Measurements from ENCODE around the gene UHRF1. TPM values are rescaled to one million over a fixed set of nuclear protein-coding genes. Genes with fewer than 3 reads are reported as not detected.

Gene UHRF1
- polyA plus RNA-seq, 3 donors from 2014 or later, result 0.91 to 5.1 TPM; not detected in 1

GRCh38 chr19:5003781-5004180, 94.5 kb downstream of the UHRF1 start:
- H3K27me3 Mint-ChIP-seq (ENCODE audit: low read depth in 3 of 3), result peaks cover 1 to 3% (median 2%) of the 10 kb centered on the region in 3 donors
- H3K4me3 Mint-ChIP-seq, result no peak overlapping the region
- no peaks in the 10 kb centered on the region for H3K9me3 Mint-ChIP-seq
- H3K36me3 Mint-ChIP-seq, result peaks cover 0 to 4% (median 0%) of the 10 kb centered on the region in 3 donors
- H3K4me1 Mint-ChIP-seq, result peaks cover 22 to 39% of the 10 kb centered on the region in 2 donors
- no peak for DNase-seq
- peak overlapping the region in 2 of 6 donors; percentile 20 to 25 for H3K27ac Mint-ChIP-seq

- DNase-seq, result no peak
- peaks cover 24 to 34% of the 10 kb centered on the region in 2 donors for H3K4me1 Mint-ChIP-seq
- peaks cover 0 to 4% (median 0%) of the 10 kb centered on the region in 3 donors for H3K36me3 Mint-ChIP-seq
- H3K27me3 Mint-ChIP-seq (ENCODE audit: low read depth in 3 of 3), result peaks cover 1 to 3% (median 2%) of the 10 kb centered on the region in 3 donors
- H3K27ac Mint-ChIP-seq, result no peak overlapping the region
- H3K9me3 Mint-ChIP-seq, result no peaks in the 10 kb centered on the region
- H3K4me3 Mint-ChIP-seq, result no peak overlapping the region
Measured at GRCh38 chr19:5005096-5005495, 95.8 kb downstream of the UHRF1 start.

- DNase-seq, result no peak
- Mint-ChIP-seq H3K36me3 (peaks cover 0 to 4% (median 0%) of the 10 kb centered on the region in 3 donors), H3K27me3 (ENCODE audit: low read depth in 3 of 3) (peaks cover 0 to 1% (median 0%) of the 10 kb centered on the region in 3 donors), H3K4me3 (no peak overlapping the region), H3K4me1 (peaks cover 24 to 37% of the 10 kb centered on the region in 2 donors), H3K9me3 (no peaks in the 10 kb centered on the region), H3K27ac (no peak overlapping the region)
Measured at GRCh38 chr19:5006201-5006600, 96.9 kb downstream of the UHRF1 start.

GRCh38 chr19:5006821-5007220, 97.5 kb downstream of the UHRF1 start:
- H3K36me3 Mint-ChIP-seq, result peaks cover 0 to 4% (median 0%) of the 10 kb centered on the region in 3 donors
- no peak for DNase-seq
- H3K9me3 Mint-ChIP-seq, result no peaks in the 10 kb centered on the region
- H3K4me3 Mint-ChIP-seq, result no peak overlapping the region
- H3K27ac Mint-ChIP-seq, result peak overlapping the region in 1 of 6 donors; percentile 59
- peaks cover 19 to 34% of the 10 kb centered on the region in 2 donors for H3K4me1 Mint-ChIP-seq
- no peaks in the 10 kb centered on the region for H3K27me3 Mint-ChIP-seq (ENCODE audit: low read depth in 3 of 3)

Other genes with a start within 250 kb of the UHRF1 start
- 100 to 1,000 TPM; 207 to 245 (median 233) TPM for gene MYDGF, start 239.2 kb upstream of the UHRF1 start, polyA plus RNA-seq
- gene DPP9, start 185.7 kb upstream of the UHRF1 start, polyA plus RNA-seq, result 10 to 100 TPM; 17.8 to 81.6 (median 25.0) TPM
- gene FEM1A, start 117.8 kb upstream of the UHRF1 start, polyA plus RNA-seq, result 1 to 10 TPM in 2 of 3 donors, under 1 TPM in 1; 0.80 to 5.2 (median 2.2) TPM
- 10 to 100 TPM in 1 of 3 donors, 1 to 10 TPM in 2; 3.3 to 15.7 (median 4.5) TPM for gene TICAM1, start 77.8 kb upstream of the UHRF1 start, polyA plus RNA-seq
- 10 to 100 TPM; 28.0 to 41.9 (median 32.2) TPM for gene PLIN3, start 41.8 kb upstream of the UHRF1 start, polyA plus RNA-seq
- gene ARRDC5, start 6.6 kb upstream of the UHRF1 start, polyA plus RNA-seq, result 1 to 10 TPM; 1.3 to 2.5 (median 2.5) TPM
- gene KDM4B, start 59.6 kb downstream of the UHRF1 start, polyA plus RNA-seq, result 10 to 100 TPM in 1 of 3 donors, 1 to 10 TPM in 2; 4.3 to 22.4 (median 6.7) TPM